Caco-2 (cell line): ENCODE results near the gene RHOB. TPM values are rescaled to one million over a fixed set of nuclear protein-coding genes. Genes with fewer than 3 reads are reported as not detected.

Experiments used
- BruUV-seq: library from RNA; stranded (reverse); fragments of 400-500 nt; replicated peaks from 2 replicates; lab custom pipeline; 2021; lab: Mats Ljungman, UMichigan
- CTCF ChIA-PET: fragments of 300-600 bp; sonication (Branson Sonifier 250); formaldehyde crosslinking; loops from one replicate; lab custom pipeline; 2022; ENCODE audit warnings: antibody characterized with exemption; lab: Charles Lee
- POLR2A ChIA-PET: fragments of 300-600 bp; sonication (Branson Sonifier 250); formaldehyde crosslinking; loops from one replicate; lab custom pipeline; 2022; ENCODE audit warnings: antibody characterized with exemption; lab: Charles Lee
- DNase-seq, 2 experiments: peaks; one replicate each; pipeline versions ENCODE4 v3.0.0 to v3.0.0-alpha.2; 2020 to 2022
- H3K27me3 ChIP-seq: replicated peaks from 2 replicates; pipeline ENCODE4 v1.6.0; 2011; ENCODE audit warnings: low read length; ENCODE audit not compliant: control insufficient read depth, insufficient read depth
- H3K36me3 ChIP-seq: 2 replicates; pipeline ENCODE4 v1.5.1; 2011; ENCODE audit warnings: low read length; ENCODE audit not compliant: control insufficient read depth, insufficient read depth
- H3K4me1 ChIP-seq: fragments of 250-450 bp; sonication (Bioruptor Pico); 2 replicates; pipeline ENCODE4 v1.5.1; 2020; ENCODE audit warnings: mild to moderate bottlenecking
- H3K4me3 ChIP-seq: 2 replicates; pipeline ENCODE4 v1.5.1; 2011; ENCODE audit warnings: low read depth, mild to moderate bottlenecking, control low read depth, low read length
- H3K9me3 ChIP-seq: fragments of 250-450 bp; sonication (Bioruptor Pico); 2 replicates; pipeline ENCODE4 v1.5.1; 2020; ENCODE audit warnings: mild to moderate bottlenecking, moderate library complexity
- H3K27ac Mint-ChIP-seq: one replicate; pipeline ENCODE4 v1.8.0; 2022; ENCODE audit warnings: mixed read lengths; ENCODE audit not compliant: unreplicated experiment
- H3K27me3 Mint-ChIP-seq: one replicate; pipeline ENCODE4 v1.8.0; 2022; ENCODE audit warnings: mixed read lengths; ENCODE audit not compliant: insufficient read depth, unreplicated experiment
- H3K36me3 Mint-ChIP-seq: one replicate; pipeline ENCODE4 v1.8.0; 2022; ENCODE audit warnings: mild to moderate bottlenecking, mixed read lengths; ENCODE audit not compliant: insufficient read depth, unreplicated experiment
- H3K4me1 Mint-ChIP-seq: one replicate; pipeline ENCODE4 v1.8.0; 2022; ENCODE audit warnings: low read depth, mixed read lengths; ENCODE audit not compliant: unreplicated experiment
- H3K4me3 Mint-ChIP-seq: one replicate; pipeline ENCODE4 v1.8.0; 2022; ENCODE audit warnings: mild to moderate bottlenecking, moderate library complexity, mixed read lengths; ENCODE audit not compliant: unreplicated experiment
- H3K9me3 Mint-ChIP-seq: one replicate; pipeline ENCODE4 v1.8.0; 2022; ENCODE audit warnings: mixed read lengths; ENCODE audit not compliant: unreplicated experiment
- CTCF ChIP-seq, 2 experiments: fragments of 200-600 bp in 1 of 2; IDR thresholded peaks; 1 replicate in 1 of 2; 2 replicates in 1 of 2; pipeline versions ENCODE4 v1.5.1 to v1.8.0; 2011 to 2022; ENCODE audit warnings: antibody characterized with exemption in 1 of 2, control low read depth in 1 of 2, inconsistent platforms in 1 of 2, low read depth in 1 of 2, low read length in 1 of 2, mild to moderate bottlenecking in 1 of 2, moderate library complexity in 1 of 2; ENCODE audit not compliant: insufficient read depth in 1 of 2, severe bottlenecking in 1 of 2, unreplicated experiment in 1 of 2
- intact Hi-C: fragments of 100-400 bp; cut with micrococcal nuclease; formaldehyde crosslinking; loops from one replicate; pipeline ENCODE4 v1.10.0; 2022; ENCODE audit not compliant: unreplicated experiment
- total RNA-seq: library from RNA; stranded (reverse); gene quantifications from 2 replicates; pipeline ENCODE4 v1.2.3, GENCODE V29; 2022

RHOB gene
- total RNA-seq, 1 experiment from 2014 or later, result 20.8 TPM

GRCh38 chr2:20487392-20488174, 40.7 kb downstream of the RHOB start:
- Mint-ChIP-seq H3K4me1 (no peaks in the 10 kb centered on the region), H3K9me3 (no peaks in the 10 kb centered on the region), H3K4me3 (no peak overlapping the region), H3K27ac (no peak overlapping the region), H3K36me3 (no peaks in the 10 kb centered on the region), H3K27me3 (no peaks in the 10 kb centered on the region)
- Histone ChIP-seq H3K9me3 (no peaks in the 10 kb centered on the region), H3K4me3 (no peak overlapping the region), H3K4me1 (no peaks in the 10 kb centered on the region), H3K36me3 (no peaks in the 10 kb centered on the region), H3K27me3 (no peaks in the 10 kb centered on the region)
- DNase-seq, result no peak
- intact Hi-C loops, result no loop called here
- TF ChIP-seq CTCF (IDR thresholded peaks at IDR 0.05; ENCODE audit: insufficient read depth in 1 of 2, low read depth in 1 of 2, low read length in 1 of 2, severe bottlenecking in 1 of 2, unreplicated experiment in 1 of 2), result no peak
- POLR2A ChIA-PET, result no interaction called here
- BruUV-seq, result no TSS peak
- CTCF ChIA-PET, result no interaction called here

GRCh38 chr2:20488201-20488641, 41.3 kb downstream of the RHOB start:
- TF ChIP-seq CTCF (IDR thresholded peaks at IDR 0.05; ENCODE audit: insufficient read depth in 1 of 2, low read depth in 1 of 2, low read length in 1 of 2, severe bottlenecking in 1 of 2, unreplicated experiment in 1 of 2), result no peak
- ChIA-PET CTCF (no interaction called here), POLR2A (no interaction called here)
- intact Hi-C loops, result no loop called here
- Mint-ChIP-seq H3K4me3 (no peak overlapping the region), H3K4me1 (no peaks in the 10 kb centered on the region), H3K36me3 (no peaks in the 10 kb centered on the region), H3K9me3 (no peaks in the 10 kb centered on the region), H3K27me3 (no peaks in the 10 kb centered on the region), H3K27ac (no peak overlapping the region)
- no peak for DNase-seq
- Histone ChIP-seq H3K36me3 (no peaks in the 10 kb centered on the region), H3K9me3 (no peaks in the 10 kb centered on the region), H3K4me3 (no peak overlapping the region), H3K4me1 (no peaks in the 10 kb centered on the region), H3K27me3 (no peaks in the 10 kb centered on the region)
- BruUV-seq, result no TSS peak

- H3K4me3 ChIP-seq, result no peak overlapping the region
- TF ChIP-seq CTCF (IDR thresholded peaks at IDR 0.05; ENCODE audit: insufficient read depth in 1 of 2, low read depth in 1 of 2, low read length in 1 of 2, severe bottlenecking in 1 of 2, unreplicated experiment in 1 of 2), result no peak
- no TSS peak for BruUV-seq
- DNase-seq, result no peak
- H3K36me3 ChIP-seq, result no peaks in the 10 kb centered on the region
- H3K27ac Mint-ChIP-seq, result no peak overlapping the region
- no peaks in the 10 kb centered on the region for H3K9me3 ChIP-seq
- no peak overlapping the region for H3K4me3 Mint-ChIP-seq
- no peaks in the 10 kb centered on the region for H3K9me3 Mint-ChIP-seq
- CTCF ChIA-PET, result no interaction called here
- H3K27me3 Mint-ChIP-seq, result no peaks in the 10 kb centered on the region
- no peaks in the 10 kb centered on the region for H3K27me3 ChIP-seq
- no peaks in the 10 kb centered on the region for H3K4me1 ChIP-seq
- H3K4me1 Mint-ChIP-seq, result no peaks in the 10 kb centered on the region
- POLR2A ChIA-PET, result no interaction called here
- intact Hi-C loops, result no loop called here
- H3K36me3 Mint-ChIP-seq, result no peaks in the 10 kb centered on the region
Observed at GRCh38 chr2:20488782-20489181, 41.9 kb downstream of the RHOB start.
